ENCODE results near the gene CDC20.
"Not testable (repeated sequence)": the region's sequence is repeated elsewhere in the genome, so short reads cannot be mapped to it uniquely, and the experiment has no call there.

The CDC20 gene

DNA sequence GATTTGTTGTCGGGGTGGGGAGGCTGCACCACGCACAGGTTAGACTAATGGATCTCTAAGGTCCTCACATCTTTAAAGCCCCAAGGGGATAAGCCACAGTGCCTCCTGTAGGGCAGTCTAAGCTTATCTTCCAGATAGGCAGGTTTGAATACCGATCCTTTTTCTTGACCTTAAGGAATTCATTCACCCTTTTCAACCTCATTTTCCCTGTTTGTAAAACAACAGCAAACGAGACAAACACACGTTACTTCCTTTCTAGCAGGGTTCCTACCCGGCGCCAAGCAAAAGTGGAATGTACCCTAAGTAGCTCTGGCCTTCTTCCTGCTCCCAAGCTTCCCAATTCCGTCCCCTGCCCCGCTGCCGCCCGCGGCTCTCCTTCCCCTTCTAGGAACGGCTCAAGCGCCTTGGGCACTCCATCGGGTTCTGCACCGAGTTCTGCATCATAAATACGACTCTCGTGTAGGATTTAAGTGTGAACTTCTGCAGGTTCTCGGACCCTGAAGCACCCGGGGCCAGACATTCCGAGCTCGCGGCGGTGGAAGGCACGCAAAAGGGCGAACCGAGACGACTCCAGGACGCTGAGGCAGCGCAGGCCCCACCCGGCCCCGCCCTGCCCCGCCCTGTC, 548 bp upstream of the CDC20 start:
- no peak for DNase-seq (ENCODE audit: low read depth in 2 of 2)

DNA sequence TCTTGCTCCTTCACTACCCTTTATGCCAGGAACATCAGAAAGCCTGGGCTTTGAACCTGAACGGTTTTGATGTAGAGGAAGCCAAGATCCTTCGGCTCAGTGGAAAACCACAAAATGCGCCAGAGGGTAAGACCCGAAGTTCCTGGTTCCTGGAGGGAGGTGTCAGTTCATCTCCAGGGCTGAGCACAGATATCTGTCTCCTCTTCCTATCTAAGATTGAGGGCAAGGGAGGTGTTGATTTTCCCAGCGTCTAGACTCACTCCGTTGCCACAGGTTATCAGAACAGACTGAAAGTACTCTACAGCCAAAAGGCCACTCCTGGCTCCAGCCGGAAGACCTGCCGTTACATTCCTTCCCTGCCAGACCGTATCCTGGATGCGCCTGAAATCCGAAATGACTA, 915 bp downstream of the CDC20 start:
- DNase-seq (ENCODE audit: low read depth in 2 of 2): no peak

GRCh38 chr1:43360616-43361015, 1.8 kb downstream of the CDC20 start:
- DNase-seq (ENCODE audit: low read depth in 2 of 2): no peak

DNA sequence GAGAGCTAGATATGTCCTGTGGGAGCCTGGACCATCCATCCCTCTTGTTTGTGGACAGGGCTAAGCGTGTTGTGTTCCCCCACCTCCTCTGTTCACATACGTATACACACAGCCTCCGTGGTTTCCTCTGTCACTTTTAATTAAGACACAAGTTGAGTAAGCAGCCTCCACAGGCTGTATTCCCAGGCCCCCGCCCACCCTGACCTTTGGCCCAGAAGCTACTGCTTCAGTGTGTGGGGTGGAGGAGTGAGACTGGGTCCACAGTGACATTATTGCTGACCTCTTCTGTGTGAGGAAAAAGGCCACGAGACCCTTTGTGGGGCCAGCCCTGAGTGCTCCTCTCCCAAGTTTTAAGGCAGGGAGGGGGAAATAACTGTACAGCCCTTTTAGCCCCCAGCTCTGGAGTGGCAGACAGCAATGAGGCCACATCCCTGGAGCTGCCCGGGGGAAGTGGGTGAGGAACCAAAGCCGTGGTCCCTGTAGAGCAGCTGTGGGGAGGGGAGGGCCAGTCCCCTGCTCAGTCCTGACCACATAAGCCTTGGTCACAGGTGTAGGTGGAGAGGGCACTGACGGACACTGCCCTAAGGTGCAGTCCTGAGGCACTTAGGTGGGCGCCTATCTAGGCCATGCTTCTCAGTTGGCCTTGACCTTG, 4.6 kb downstream of the CDC20 start:
- DNase-seq (ENCODE audit: low read depth in 2 of 2): no peak

DNA sequence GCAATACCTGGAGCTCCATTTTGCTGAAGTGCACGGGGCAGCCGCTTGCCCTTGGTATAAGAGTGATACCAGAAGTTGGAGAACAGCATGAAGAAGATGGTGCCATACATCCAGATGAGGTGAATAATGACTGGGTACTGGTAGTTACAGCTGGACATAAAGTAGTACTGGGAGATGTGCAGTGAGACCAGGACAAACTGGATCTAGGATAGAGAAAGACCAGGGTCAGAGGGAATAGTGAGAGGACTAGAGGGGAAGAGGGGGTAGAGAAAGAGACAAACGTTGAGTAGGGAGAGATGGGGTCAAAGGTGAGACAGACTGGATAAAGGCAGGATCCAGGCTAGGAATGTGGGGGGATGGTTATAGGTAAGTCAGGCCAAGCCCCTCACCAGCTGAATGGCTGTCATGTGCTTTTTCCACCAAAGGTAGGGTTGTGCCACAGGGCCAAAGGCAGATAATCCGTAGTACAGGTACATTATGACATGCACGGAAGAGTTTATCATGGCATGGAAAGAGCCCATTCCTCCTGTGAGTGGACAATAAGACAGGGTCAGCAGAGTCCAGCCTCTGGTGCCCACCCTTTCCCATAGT, 5.2 kb downstream of the CDC20 start:
- DNase-seq (ENCODE audit: low read depth in 2 of 2): no peak

GRCh38 chr1:43365678-43366077, 6.9 kb downstream of the CDC20 start:
- no peak for DNase-seq (ENCODE audit: low read depth in 2 of 2)

GRCh38 chr1:43366179-43366578, 7.4 kb downstream of the CDC20 start:
- no peak for DNase-seq (ENCODE audit: low read depth in 2 of 2)

DNA sequence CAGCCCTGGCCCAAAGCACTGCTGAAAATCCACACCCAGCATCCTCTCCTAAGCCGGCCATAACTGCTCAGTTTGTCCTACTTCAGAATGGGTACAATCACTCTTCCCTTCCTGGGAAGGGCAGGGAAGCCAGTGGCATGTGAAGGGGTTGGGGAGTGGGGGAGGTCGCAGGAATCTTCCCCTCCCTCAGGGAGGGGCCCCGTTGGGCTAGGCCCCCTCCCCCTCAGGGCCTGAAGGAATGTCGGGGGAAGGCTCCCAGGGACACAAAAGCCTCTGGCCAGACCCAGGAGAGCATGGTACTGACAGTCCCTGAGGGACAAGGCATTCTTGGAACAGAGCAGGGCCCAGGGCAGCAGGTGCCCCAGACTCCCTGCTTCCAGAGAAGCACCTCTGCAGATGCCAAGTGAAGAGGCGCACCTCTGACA, 7.8 kb downstream of the CDC20 start:
- no peak for DNase-seq (ENCODE audit: low read depth in 2 of 2)

DNA sequence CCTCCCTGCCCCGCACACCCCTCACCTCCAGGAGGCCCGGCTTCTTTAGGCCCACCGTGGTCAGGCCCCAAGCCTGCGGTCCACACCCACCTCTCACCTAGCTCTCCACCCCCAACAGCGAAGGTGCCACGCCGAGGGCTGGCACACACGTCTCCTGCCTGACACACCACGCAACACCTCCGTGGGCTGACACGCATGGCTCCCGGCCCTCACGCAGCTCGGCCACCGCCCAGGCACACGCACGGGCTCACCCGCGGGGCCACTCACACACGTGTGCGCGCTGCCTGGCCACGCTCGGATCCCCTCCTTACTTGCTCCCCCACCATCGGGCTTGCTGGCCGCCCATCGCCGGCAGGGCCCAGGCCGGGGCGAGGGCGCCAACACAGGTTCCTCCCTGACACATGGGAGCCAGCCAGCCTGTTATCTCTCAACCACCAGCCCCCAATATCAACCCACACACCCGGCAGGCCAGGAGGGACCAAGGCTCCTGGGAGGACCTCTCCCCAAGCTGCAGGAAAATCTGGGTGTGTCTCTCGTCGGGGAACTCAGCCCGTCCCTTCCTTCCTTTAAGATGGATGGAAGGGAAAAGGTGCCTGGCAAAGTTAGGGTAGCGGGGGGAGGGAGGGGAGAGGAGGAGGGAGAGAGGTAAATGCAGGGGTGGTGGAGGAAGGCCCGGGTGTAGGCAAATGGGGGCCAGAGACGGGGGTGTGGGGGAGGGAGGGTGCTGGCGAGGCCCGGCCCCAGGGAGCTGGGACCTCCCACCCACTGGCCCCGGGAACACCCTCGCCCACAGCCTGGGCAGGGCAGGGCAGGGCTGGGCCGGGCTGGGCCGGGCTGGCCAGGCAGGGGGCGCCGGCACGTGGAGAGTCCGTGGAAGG, 8.5 kb downstream of the CDC20 start:
- peak in 1 of 2 experiments; percentile 57 for DNase-seq (ENCODE audit: low read depth in 2 of 2)

DNA sequence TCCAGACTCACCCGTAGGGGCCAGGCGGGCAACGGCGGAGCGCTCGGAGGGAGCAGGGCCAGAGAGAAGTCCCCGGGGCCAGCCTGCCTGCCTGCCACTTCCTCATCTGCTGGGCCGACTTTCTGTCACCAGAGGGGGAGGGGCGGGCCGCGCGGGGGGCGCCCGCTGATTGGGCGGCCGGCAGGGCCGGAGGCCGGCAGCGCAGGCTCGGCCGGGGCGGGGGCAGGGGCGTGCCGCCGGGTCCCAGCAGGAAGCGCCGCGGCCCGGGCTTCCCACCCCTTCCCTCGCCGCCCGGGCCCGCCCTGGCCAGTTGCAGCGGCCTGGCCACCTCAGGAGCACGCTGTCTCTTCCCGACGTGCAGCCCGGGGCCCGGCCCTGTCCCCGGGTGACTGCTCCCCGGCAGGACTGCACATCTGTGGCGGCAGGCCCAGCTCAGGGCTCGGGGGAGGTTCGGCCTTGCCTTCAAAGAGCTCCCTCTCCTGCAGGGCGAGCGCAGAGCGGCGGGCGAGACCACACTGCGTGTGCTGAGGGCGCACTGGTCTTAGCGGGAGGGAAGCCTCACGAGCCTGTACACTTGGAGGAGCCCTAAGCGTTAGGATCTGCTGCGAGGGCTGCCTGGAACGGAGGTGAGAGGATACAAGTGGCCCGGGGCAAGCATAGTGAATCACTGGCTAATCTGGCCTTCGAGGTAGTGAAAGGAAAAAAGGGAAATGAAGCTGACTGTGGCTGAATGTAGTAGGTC, 9.3 kb downstream of the CDC20 start, which contains the start of gene ELOVL1:
TSS of gene ELOVL1 (minus strand) at position 108 of the 742 bp plus-strand sequence. CDS start 2,402 bp downstream, outside the sequence.
- peak; percentile 75 to 90 for DNase-seq (ENCODE audit: low read depth in 2 of 2)

DNA sequence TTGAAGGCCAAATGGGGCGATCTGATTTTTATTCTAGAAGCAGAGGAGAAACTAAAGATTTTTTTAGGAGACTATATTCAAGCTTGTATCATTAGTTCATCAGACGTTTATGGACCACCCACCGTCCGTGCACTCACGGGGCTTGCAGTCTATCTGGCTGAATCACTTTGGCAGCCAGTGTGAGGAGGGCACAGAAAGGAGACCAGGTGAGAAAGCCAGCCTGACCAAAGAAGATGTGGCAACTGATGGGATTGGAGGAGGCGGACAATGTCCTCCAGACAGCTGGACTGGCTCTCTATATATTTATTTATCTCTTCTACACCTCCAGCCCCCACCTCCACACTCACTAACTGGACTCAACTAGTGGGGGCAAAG, 9.9 kb downstream of the CDC20 start:
- no peak for DNase-seq (ENCODE audit: low read depth in 2 of 2)

DNA sequence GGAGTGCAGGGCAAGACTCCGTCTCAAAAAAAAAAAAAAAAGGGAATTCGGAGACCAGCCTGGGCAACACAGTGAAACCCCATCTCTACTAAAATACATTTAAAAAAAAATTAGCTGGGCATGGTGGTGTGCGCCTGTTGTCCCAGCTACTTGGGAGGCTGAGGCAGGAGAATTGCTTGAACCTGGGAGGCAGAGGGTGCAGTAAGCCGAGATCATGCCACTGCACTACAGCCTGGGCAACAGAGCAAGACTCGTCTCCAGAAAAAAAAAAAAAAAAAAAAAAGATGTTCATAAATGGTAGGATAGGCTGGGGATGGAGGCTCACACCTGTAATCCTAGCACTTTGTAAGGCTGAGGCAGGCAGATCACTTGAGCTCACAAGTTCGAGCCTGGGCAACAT, 11.0 kb downstream of the CDC20 start:
- DNase-seq (ENCODE audit: low read depth in 2 of 2): not testable (repeated sequence)

DNA sequence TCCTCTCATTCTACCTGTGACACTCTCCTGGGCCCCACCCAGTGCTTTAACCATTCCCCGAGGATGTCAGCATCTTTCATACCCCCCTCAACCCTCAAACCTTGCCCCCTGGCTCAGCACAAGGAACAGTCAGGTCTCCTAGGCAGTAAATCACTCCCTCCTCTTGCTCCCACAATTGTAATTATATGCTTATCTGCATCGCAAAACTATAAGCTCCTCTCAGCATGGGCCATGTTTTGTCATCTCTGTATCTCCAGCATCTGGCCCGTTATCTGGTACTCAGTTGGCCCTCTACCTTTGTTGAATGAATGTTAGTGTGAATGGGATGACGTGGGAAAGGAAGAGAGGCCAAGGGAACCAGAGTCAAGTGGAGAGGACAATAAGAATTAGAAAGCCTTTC, 11.8 kb downstream of the CDC20 start:
- DNase-seq (ENCODE audit: low read depth in 2 of 2): no peak

DNA sequence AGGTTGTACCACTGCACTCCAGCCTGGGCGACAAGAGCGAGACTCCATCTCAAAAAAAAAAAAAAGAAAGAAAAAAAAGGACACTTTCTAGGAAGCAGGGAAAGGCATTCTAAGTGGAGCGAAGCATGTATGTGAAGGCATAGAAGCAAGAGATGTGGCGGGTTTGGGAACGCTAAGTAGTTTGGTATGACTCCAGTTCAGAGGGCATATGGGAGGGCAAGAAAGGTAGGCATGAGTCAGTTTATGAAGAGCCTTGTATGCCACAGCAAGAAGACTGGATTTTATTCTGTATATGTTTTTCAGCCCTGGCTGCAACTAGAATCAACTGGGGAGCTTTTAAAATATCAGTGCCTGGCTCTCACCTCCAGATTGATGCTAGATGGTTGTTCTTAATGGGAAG, 13.4 kb downstream of the CDC20 start:
- no peak for DNase-seq (ENCODE audit: low read depth in 2 of 2)

- no peak for DNase-seq (ENCODE audit: low read depth in 2 of 2)
These were observed 14.5 kb downstream of the CDC20 start for GRCh38 chr1:43373066-43373940.

DNA sequence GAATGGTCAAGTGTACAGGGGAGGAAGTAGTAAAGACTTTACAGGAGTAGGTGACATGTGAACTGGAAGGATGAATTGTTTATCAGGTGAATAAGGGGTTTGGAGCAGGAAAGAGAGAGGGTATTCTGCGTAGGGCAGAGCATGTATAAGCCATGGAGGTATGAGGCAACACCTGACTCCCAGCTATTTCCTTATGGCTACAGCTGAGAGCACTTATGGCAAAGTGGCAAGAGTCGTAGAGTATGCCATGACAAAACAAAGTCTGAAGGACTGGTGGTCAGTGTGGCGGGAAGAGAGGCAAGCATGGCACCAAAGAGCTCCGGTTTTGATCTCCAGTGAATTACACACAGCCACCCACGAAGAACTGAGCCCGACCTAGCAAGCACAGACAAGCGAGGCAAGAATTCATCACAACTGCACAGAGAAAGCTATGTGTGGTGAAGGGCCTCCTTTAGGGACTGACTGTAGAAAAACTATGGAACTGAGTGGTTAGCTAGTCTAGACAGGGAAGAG, 18.0 kb downstream of the CDC20 start:
- no peak for DNase-seq (ENCODE audit: low read depth in 2 of 2)

GRCh38 chr1:43377831-43378230, 19.1 kb downstream of the CDC20 start:
- no peak for DNase-seq (ENCODE audit: low read depth in 2 of 2)

GRCh38 chr1:43379476-43379875, 20.7 kb downstream of the CDC20 start:
- no peak for DNase-seq (ENCODE audit: low read depth in 2 of 2)

DNA sequence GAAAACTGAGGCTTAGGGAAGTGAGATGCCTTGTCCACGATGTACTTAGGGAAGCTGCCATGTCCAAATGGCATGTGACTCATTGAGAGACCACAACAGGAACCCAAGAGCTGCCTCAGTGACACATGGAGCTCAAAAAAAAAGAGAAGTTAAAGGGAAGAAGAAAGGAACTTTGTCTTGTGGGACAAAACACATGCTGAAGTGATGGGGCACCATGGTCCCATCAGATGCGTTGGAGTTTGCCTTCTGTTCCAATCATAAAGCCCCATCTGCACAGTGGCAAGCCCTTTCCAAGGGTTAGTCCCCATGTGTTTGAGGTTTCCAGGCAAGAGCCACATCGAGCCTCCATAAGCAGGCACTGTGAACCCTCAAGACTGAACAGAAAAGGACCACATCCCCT, 22.8 kb downstream of the CDC20 start:
- no peak for DNase-seq (ENCODE audit: low read depth in 2 of 2)

DNA sequence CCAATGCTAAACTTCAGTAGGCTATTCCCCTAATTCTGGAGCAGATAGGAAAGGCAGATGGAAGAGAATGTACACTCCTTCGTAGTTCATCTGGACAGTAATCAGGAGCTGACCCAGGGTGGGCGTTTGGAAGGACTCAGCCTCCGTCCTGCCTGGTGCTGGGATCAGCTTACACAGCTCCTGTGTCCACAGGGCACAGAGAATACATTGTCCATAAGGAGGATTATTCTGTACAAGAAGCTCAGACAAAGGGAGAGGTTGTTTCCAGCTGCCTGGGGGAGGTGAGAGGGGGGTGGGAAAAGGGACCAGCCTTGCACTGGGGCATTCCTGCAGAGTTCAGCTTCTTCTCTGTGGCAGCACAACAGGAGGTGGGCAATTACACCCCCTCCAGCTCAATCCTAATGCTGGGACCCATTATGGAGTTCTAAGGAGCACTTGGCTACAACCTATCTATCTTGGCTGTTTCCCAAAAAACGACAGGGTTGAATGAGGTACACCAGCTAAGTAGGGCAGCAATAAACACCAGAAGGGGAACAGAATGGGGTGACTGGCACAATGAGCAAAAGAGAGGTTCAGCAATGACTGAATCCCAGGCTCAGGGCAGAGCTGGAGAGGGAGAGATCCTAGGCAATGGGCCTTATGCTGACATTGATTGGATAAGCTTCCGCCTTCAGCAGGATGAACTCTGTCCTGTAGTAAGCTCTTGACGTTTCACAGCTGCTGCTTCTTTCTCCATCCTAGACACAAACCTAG, 23.4 kb downstream of the CDC20 start:
- no peak for DNase-seq (ENCODE audit: low read depth in 2 of 2)

Data from stimulated activated CD4-positive, alpha-beta T cell treated with anti-CD3 and anti-CD28 coated beads, Interleukin-12 subunit alpha, Interleukin-12 subunit beta, amount 100 ng/mL, for 24 hours (primary cell).